SK-N-SH (cell line): Measurements from ENCODE around the gene CYSLTR2.

ENCODE experiments used
- CHD2 ChIP-seq: fragments of 150-350 bp; IDR thresholded peaks from 2 replicates; pipeline ENCODE4 v1.6.1; 2018; ENCODE audit warnings: low read length; ENCODE audit not compliant: partially characterized antibody
- CTCF ChIP-seq: fragments of 200-600 bp; sonication (generic); IDR thresholded peaks from 2 replicates; pipeline ENCODE4 v1.6.1; 2017; ENCODE audit warnings: antibody characterized with exemption, mild to moderate bottlenecking, moderate library complexity
- EP300 ChIP-seq, 2 experiments: IDR thresholded peaks; 2 replicates each; pipeline versions ENCODE4 v1.4.0 to v1.6.1; 2012; ENCODE audit warnings: borderline replicate concordance in 1 of 2, low read depth in 1 of 2, low read length in 1 of 2
- FOXM1 ChIP-seq: IDR thresholded peaks from 2 replicates; pipeline ENCODE4 v1.4.0; 2012; ENCODE audit warnings: low read depth, mild to moderate bottlenecking
- GABPA ChIP-seq: IDR thresholded peaks from 2 replicates; pipeline ENCODE4 v1.4.0; 2012; ENCODE audit warnings: low read depth, mild to moderate bottlenecking
- GATA2 ChIP-seq: sonication (generic); formaldehyde crosslinking; IDR thresholded peaks from 2 replicates; pipeline ENCODE4 v1.5.0; 2020; ENCODE audit warnings: mild to moderate bottlenecking, missing genetic modification reagents
- MAX ChIP-seq: IDR thresholded peaks from 2 replicates; pipeline ENCODE4 v1.4.0; 2012; ENCODE audit warnings: low read depth
- POLR2AphosphoS5 ChIP-seq: IDR thresholded peaks from 2 replicates; pipeline ENCODE4 v1.6.1; 2012; ENCODE audit warnings: low read depth, low read length
- RAD21 ChIP-seq: IDR thresholded peaks from 2 replicates; pipeline ENCODE4 v1.6.1; 2012; ENCODE audit warnings: mild to moderate bottlenecking, low read length
- RCOR1 ChIP-seq: fragments of 150-350 bp; IDR thresholded peaks from 2 replicates; pipeline ENCODE4 v1.6.1; 2017; ENCODE audit warnings: antibody characterized with exemption, low read length
- TAF1 ChIP-seq: IDR thresholded peaks from 2 replicates; pipeline ENCODE4 v1.6.1; 2012; ENCODE audit warnings: low read depth, mild to moderate bottlenecking, low read length, moderate library complexity, borderline replicate concordance
- USF1 ChIP-seq: IDR thresholded peaks from 2 replicates; pipeline ENCODE4 v1.4.0; 2012; ENCODE audit warnings: low read depth, borderline replicate concordance
- YY1 ChIP-seq: IDR thresholded peaks from 2 replicates; pipeline ENCODE4 v1.4.0; 2012; ENCODE audit warnings: low read depth, mild to moderate bottlenecking

GRCh38 chr13:48728876-48729275 is 75.1 kb downstream of the CYSLTR2 start:
- TF ChIP-seq CTCF = no peak
- TF ChIP-seq MAX = no peak
- TF ChIP-seq FOXM1 = no peak
- TF ChIP-seq CHD2 = no peak
- no peak for TF ChIP-seq USF1
- no peak for TF ChIP-seq EP300 (IDR thresholded peaks at IDR 0.05; ENCODE audit: borderline replicate concordance in 1 of 2, low read depth in 1 of 2, low read length in 1 of 2)
- TF ChIP-seq POLR2AphosphoS5 = no peak
- TF ChIP-seq YY1 = no peak
- no peak for TF ChIP-seq GABPA
- no peak for TF ChIP-seq TAF1
- no peak for TF ChIP-seq RAD21
- TF ChIP-seq GATA2 (CRISPR knock-in tag) = no peak
- no peak for TF ChIP-seq RCOR1
